ENCODE measurements around the gene PPIB.

PPIB gene

DNA sequence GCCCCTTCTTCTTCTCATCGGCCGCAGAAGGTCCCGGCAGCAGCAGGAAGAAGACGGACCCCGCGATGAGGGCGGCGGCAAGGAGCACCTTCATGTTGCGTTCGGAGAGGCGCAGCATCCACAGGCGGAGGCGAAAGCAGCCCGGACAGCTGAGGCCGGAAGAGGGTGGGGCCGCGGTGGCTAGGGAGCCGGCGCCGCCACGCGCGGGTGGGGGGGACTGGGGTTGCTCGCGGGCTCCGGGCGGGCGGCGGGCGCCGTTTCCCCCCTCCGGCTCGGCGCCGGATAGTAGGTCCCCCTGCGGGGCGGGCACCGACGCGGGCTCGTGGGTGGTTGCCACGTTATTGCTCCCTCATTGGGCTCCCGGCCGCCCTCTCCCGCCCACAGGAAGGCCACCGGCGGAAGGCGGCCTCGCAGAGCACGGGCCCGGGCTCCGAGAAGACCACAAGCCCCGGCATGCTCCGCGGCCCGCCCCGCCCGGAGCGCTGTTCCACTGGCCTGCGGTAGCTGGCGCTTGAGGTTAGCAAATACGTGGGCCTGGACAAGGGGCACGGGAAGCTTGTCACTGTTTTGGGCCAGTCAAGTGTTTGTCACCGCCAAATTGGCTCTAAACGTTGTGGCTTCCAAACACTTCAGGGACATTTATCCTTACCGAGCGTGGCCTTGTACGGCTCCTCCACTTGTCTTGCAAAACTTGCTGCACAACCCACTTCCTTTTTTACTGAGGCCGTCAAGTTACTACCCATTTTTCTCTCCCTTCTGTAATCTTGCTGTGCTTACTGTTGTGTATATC, at the start of gene PPIB:
Gene PPIB, minus strand, starts transcription at position 154 of the 790 bp plus-strand sequence. Its CDS starts 36 bp downstream, at position 118.
- peak; percentile 99 for DNase-seq (ENCODE audit: low read depth)
- TF ChIP-seq, protein P1, sequence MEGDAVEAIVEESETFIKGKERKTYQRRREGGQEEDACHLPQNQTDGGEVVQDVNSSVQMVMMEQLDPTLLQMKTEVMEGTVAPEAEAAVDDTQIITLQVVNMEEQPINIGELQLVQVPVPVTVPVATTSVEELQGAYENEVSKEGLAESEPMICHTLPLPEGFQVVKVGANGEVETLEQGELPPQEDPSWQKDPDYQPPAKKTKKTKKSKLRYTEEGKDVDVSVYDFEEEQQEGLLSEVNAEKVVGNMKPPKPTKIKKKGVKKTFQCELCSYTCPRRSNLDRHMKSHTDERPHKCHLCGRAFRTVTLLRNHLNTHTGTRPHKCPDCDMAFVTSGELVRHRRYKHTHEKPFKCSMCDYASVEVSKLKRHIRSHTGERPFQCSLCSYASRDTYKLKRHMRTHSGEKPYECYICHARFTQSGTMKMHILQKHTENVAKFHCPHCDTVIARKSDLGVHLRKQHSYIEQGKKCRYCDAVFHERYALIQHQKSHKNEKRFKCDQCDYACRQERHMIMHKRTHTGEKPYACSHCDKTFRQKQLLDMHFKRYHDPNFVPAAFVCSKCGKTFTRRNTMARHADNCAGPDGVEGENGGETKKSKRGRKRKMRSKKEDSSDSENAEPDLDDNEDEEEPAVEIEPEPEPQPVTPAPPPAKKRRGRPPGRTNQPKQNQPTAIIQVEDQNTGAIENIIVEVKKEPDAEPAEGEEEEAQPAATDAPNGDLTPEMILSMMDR (IDR thresholded peaks at IDR 0.05; ENCODE audit: insufficient read depth, low read depth, low read length, missing control alignments), result peak; percentile 28
- peak within 1 kb of the TSS; percentile 93 for H3K4me3 ChIP-seq (ENCODE audit: low read depth, low read length)

DNA sequence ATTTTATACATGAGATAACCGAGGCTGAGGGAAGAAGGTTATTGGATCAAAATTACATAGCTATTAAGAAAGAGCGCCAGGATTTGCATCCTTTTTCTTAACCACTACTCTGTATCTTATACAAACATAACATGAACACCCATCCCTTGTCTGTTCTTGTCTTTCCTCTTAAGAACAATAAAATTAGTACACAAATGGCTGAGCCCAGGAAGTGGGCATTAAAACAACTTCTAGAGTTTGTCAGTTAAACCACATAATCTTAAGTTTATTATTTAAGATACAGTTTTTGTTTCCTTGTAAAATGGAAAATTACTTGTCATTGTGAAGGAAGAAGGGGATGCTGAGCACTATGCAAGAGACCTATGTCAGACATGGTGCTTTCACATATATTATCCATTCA, 48.9 kb upstream of the PPIB start:
- H3K4me3 ChIP-seq (ENCODE audit: low read depth, low read length), result no peak overlapping the region
- no peak for DNase-seq (ENCODE audit: low read depth)
- TF ChIP-seq, protein P1 (IDR thresholded peaks at IDR 0.05; ENCODE audit: insufficient read depth, low read depth, low read length, missing control alignments), result no peak

DNA sequence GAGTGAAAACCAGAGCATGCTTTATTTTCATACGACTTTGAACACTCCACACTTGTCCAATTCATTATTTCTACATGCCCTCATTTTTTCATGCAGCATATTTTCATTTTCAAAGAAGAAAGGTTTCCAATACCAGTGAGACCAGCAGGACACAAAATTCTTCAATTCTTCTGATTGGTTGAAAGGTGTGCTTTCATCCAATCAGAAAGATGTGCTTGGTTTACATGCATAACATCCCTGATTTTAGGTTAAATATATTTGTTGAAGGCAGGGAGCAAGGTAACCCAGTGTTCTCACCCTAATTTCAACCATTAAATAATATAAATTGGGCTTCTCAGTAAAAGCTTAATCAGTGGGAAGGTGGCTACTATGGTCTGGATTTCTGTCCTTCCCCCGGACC, 47.5 kb upstream of the PPIB start:
- no peak overlapping the region for H3K4me3 ChIP-seq (ENCODE audit: low read depth, low read length)
- TF ChIP-seq, protein P1 (IDR thresholded peaks at IDR 0.05; ENCODE audit: insufficient read depth, low read depth, low read length, missing control alignments), result no peak
- DNase-seq (ENCODE audit: low read depth), result no peak

DNA sequence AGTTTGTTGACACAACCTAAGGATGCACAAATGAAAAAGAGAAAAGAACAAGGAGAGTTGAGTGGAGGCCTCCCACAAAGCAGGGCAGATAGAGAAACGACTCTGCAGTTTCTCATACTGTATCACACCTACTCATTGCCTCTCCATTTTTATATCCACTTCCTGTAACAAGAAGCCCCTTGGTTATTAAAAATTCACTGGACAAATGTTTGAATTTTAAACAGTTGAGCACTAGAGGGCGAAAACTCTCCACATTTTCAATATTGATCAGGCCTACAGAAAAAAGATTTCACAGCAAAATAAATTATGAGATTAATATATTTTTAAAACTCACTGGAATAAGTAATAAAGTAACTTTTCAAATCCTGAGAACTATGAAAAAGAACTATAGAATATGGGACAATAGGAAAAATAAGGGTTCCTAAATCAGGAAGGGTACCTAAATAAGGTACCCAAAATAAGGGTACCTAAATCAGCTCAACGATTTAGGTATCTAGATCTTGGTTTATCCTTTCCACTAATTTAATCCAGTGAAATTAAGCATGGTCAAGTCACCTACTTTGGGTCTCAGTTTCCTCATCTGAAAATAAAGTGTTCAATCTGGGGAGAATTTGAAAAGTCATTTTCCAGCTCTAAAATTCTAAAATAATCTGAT, 47.0 kb upstream of the PPIB start:
- H3K4me3 ChIP-seq (ENCODE audit: low read depth, low read length), result no peak overlapping the region
- TF ChIP-seq, protein P1 (IDR thresholded peaks at IDR 0.05; ENCODE audit: insufficient read depth, low read depth, low read length, missing control alignments), result peak; percentile 23
- peak; percentile 36 for DNase-seq (ENCODE audit: low read depth)

DNA sequence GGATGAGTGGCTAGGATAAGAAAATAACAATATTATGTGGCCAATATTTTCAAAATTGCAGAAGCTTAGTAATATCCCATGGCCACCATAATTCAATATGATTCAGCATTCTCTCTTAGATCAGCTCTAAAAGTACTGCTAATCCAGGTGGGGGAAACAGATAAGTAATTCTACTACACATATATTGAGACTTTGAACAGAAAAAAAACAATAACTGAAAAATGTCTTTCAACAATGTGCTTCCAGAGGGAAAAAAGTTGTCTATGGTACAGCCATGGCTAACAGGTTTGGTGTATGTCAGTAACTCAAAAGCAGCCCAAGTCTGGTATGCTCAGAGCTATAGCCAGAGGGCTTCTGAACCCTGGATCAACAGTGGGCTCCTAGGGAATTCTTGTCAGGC, 42.4 kb upstream of the PPIB start:
- TF ChIP-seq, protein P1 (IDR thresholded peaks at IDR 0.05; ENCODE audit: insufficient read depth, low read depth, low read length, missing control alignments), result no peak
- H3K4me3 ChIP-seq (ENCODE audit: low read depth, low read length), result no peak overlapping the region
- DNase-seq (ENCODE audit: low read depth), result no peak

DNA sequence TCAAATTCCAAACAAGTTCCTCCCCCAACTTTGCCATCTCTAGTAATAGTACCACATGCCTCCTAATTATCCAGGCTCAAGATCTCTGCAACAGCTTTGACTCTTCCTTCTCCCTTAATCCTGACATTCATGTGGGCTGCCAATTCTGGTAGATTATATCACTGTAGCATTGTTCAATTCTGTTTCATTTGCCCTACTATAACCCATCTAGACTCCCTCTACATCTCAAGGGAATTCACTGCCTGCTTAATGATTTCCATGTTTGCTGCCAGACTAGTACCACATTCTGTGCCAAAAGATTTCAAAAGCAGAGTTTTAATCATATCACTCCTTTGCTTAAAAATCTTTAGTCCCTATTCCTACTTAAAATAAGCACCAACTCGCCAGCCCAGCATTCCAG, 34.6 kb upstream of the PPIB start:
- no peak overlapping the region for H3K4me3 ChIP-seq (ENCODE audit: low read depth, low read length)
- DNase-seq (ENCODE audit: low read depth), result no peak
- TF ChIP-seq, protein P1 (IDR thresholded peaks at IDR 0.05; ENCODE audit: insufficient read depth, low read depth, low read length, missing control alignments), result no peak
